ENCODE data around the gene FGF11.

FGF11 gene

DNA sequence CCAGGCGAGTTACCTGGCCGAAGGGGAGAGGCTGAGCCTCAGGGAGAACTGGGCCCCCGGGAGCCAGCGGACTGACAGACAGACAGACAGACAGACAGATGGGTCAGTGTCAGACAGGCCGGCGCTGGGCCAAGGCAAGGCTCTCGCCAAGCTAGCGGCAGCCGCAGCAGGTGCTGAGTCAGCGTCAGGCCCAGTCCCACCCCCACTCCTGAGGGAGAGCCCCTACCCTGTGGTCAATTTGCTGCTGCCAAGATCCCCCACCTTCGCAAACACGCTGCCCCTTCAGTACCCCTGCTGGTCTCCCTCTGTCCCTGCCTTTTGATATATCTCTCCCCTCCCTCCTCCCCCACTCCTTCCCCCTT lies 1.5 kb downstream of the FGF11 start (continued):
- TF ChIP-seq, protein P1, sequence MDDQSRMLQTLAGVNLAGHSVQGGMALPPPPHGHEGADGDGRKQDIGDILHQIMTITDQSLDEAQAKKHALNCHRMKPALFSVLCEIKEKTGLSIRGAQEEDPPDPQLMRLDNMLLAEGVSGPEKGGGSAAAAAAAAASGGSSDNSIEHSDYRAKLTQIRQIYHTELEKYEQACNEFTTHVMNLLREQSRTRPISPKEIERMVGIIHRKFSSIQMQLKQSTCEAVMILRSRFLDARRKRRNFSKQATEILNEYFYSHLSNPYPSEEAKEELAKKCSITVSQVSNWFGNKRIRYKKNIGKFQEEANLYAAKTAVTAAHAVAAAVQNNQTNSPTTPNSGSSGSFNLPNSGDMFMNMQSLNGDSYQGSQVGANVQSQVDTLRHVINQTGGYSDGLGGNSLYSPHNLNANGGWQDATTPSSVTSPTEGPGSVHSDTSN (CRISPR knock-in tag; IDR thresholded peaks at IDR 0.05), result no peak
- no peak for TF ChIP-seq WT1 (tag by site-specific recombination; IDR thresholded peaks at IDR 0.05)
- TF ChIP-seq ZNF354C (tag by site-specific recombination; IDR thresholded peaks at IDR 0.05; ENCODE audit: borderline replicate concordance, low read depth), result no peak
- TF ChIP-seq, protein P2, sequence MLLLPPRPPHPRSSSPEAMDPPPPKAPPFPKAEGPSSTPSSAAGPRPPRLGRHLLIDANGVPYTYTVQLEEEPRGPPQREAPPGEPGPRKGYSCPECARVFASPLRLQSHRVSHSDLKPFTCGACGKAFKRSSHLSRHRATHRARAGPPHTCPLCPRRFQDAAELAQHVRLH (tag by site-specific recombination; IDR thresholded peaks at IDR 0.05), result no peak
- TF ChIP-seq ZBTB1 (tag by site-specific recombination; IDR thresholded peaks at IDR 0.05), result no peak
- TF ChIP-seq ZNF843 (tag by site-specific recombination; IDR thresholded peaks at IDR 0.05), result no peak
- no peak for TF ChIP-seq ZNF707 (tag by site-specific recombination; IDR thresholded peaks at IDR 0.05)
- TF ChIP-seq, protein P3, sequence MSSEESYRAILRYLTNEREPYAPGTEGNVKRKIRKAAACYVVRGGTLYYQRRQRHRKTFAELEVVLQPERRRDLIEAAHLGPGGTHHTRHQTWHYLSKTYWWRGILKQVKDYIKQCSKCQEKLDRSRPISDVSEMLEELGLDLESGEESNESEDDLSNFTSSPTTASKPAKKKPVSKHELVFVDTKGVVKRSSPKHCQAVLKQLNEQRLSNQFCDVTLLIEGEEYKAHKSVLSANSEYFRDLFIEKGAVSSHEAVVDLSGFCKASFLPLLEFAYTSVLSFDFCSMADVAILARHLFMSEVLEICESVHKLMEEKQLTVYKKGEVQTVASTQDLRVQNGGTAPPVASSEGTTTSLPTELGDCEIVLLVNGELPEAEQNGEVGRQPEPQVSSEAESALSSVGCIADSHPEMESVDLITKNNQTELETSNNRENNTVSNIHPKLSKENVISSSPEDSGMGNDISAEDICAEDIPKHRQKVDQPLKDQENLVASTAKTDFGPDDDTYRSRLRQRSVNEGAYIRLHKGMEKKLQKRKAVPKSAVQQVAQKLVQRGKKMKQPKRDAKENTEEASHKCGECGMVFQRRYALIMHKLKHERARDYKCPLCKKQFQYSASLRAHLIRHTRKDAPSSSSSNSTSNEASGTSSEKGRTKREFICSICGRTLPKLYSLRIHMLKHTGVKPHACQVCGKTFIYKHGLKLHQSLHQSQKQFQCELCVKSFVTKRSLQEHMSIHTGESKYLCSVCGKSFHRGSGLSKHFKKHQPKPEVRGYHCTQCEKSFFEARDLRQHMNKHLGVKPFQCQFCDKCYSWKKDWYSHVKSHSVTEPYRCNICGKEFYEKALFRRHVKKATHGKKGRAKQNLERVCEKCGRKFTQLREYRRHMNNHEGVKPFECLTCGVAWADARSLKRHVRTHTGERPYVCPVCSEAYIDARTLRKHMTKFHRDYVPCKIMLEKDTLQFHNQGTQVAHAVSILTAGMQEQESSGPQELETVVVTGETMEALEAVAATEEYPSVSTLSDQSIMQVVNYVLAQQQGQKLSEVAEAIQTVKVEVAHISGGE (tag by site-specific recombination; conservative IDR thresholded peaks at IDR 0.05; ENCODE audit: low read depth), result no peak
- no peak for TF ChIP-seq REPIN1 (tag by site-specific recombination; IDR thresholded peaks at IDR 0.05; ENCODE audit: low read depth)

DNA sequence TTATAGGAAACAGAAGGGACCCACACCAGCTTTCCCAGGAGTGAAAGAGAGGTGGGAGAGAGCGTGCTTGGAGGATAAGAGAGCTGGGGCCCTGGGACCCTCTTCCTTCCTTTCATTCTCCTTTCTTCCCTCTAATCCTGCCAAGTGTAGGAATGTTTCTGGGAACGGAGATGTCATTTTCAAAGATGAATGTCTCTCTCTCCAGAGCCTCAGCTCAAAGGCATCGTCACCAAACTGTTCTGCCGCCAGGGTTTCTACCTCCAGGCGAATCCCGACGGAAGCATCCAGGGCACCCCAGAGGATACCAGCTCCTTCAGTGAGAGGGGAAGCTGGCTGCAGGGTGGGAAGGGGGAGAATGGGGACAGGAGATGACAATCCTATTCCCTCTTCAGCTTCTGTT lies 2.0 kb downstream of the FGF11 start:
- no peak for TF ChIP-seq ZNF514 (tag by site-specific recombination; IDR thresholded peaks at IDR 0.05)
- TF ChIP-seq YY1 (tag by site-specific recombination; IDR thresholded peaks at IDR 0.05), result no peak
- TF ChIP-seq ZNF664 (tag by site-specific recombination; IDR thresholded peaks at IDR 0.05), result no peak
- TF ChIP-seq KLF7 (tag by site-specific recombination; IDR thresholded peaks at IDR 0.05; ENCODE audit: borderline replicate concordance), result no peak
- no peak for TF ChIP-seq OSR2 (tag by site-specific recombination; IDR thresholded peaks at IDR 0.05)
- no peak for TF ChIP-seq ZNF24 (tag by site-specific recombination; IDR thresholded peaks at IDR 0.05)
- TF ChIP-seq, protein P4, sequence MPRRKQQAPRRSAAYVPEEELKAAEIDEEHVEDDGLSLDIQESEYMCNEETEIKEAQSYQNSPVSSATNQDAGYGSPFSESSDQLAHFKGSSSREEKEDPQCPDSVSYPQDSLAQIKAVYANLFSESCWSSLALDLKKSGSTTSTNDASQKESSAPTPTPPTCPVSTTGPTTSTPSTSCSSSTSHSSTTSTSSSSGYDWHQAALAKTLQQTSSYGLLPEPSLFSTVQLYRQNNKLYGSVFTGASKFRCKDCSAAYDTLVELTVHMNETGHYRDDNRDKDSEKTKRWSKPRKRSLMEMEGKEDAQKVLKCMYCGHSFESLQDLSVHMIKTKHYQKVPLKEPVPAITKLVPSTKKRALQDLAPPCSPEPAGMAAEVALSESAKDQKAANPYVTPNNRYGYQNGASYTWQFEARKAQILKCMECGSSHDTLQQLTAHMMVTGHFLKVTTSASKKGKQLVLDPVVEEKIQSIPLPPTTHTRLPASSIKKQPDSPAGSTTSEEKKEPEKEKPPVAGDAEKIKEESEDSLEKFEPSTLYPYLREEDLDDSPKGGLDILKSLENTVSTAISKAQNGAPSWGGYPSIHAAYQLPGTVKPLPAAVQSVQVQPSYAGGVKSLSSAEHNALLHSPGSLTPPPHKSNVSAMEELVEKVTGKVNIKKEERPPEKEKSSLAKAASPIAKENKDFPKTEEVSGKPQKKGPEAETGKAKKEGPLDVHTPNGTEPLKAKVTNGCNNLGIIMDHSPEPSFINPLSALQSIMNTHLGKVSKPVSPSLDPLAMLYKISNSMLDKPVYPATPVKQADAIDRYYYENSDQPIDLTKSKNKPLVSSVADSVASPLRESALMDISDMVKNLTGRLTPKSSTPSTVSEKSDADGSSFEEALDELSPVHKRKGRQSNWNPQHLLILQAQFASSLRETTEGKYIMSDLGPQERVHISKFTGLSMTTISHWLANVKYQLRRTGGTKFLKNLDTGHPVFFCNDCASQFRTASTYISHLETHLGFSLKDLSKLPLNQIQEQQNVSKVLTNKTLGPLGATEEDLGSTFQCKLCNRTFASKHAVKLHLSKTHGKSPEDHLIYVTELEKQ (tag by site-specific recombination; IDR thresholded peaks at IDR 0.05; ENCODE audit: borderline replicate concordance), result no peak
- 0 out of 2 replicates have a peak, but pooled peaks have one; percentile 15 for TF ChIP-seq PRDM1 (tag by site-specific recombination; IDR thresholded peaks at IDR 0.05)
- TF ChIP-seq ZBTB7A (tag by site-specific recombination; IDR thresholded peaks at IDR 0.05; ENCODE audit: low read depth), result no peak
- no peaks in the 10 kb centered on the region for H3K9me3 ChIP-seq (ENCODE audit: control insufficient read depth, insufficient read depth, low read depth, low read length)
- POLR2A ChIA-PET, result interaction anchor here (0.6 to 3.1 kb wide), 8 partner anchors 10 to 119 kb away, joined by 3 to 21 read pairs (median 4); partner anchors contain the start of genes PLSCR3, POLR2A, TMEM256 and ZBTB4
- H3K27ac ChIP-seq (ENCODE audit: extremely low read depth, low read depth, low read length), result no peak overlapping the region
- CTCF ChIA-PET, result interaction anchor here (0.6 to 3.8 kb wide), 3 partner anchors 85 to 395 kb away, joined by 3 to 18 read pairs (median 4); partner anchors contain the start of gene TMEM95
- H3K4me1 ChIP-seq (ENCODE audit: control insufficient read depth, insufficient read depth, low read length), result peaks cover 25% of the 10 kb centered on the region
- no peak overlapping the region for H3K4me3 ChIP-seq (ENCODE audit: low read depth, low read length)
- no peaks in the 10 kb centered on the region for H3K36me3 ChIP-seq (ENCODE audit: control insufficient read depth in 2 of 2, insufficient read depth in 1 of 2, low read length in 2 of 2)
